ENCODE data around the gene KCNQ1OT1.
A peak's percentile ranks its signal among the peaks of the same experiment; 100 is the strongest.

KCNQ1OT1 gene

GRCh38 chr11:2699531-2700414 lies at the start of gene KCNQ1OT1:
TSS of gene KCNQ1OT1 (minus strand) at chr11:2699994.
- H3K4me3 ChIP-seq (ENCODE audit: control insufficient read depth, low read depth, low read length) = peak within 1 kb of the TSS; percentile 78

DNA sequence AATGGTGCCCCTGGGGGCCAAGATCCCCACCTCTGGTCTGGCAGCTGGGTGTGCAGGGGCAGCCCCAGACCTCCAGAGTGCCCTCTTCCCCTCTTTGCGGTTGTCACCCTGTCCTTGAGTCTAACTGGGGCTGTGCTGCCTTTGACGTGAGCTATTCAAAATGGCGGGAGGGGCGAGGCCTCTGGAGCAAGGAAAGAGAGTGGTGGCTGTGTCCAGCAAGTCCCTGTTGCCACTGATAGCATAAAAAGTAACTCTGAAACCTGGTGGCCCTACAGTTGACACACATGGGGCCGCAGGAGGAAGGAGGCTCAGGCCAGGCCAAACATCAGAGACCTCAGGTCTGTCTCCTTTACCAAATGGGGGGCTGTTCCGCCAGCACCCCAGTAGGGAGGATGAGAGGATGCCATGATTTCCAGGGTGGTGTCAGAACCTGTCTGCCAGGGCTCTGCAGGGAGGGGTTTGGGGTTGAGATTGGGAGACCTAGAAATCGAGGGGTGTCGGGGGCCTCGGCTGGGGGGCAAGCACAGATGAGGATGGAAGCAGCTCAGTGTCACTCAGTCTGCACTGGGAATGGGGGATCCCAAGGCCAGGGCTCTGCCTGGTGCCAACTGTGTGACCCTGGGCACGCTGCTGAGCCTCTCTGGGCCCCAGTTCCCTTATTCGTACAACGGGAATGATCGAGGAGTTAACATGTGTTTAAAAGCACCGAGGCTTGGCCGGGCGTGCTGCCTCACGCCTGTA lies 49.2 kb upstream of the KCNQ1OT1 start:
- DNase-seq (ENCODE audit: low read depth) = no peak
- no peak overlapping the region for H3K4me3 ChIP-seq (ENCODE audit: control insufficient read depth, low read depth, low read length)
- no peak for TF ChIP-seq CTCF (IDR thresholded peaks at IDR 0.05; ENCODE audit: control insufficient read depth, insufficient read depth, low read depth, low read length, missing control alignments)

More at GRCh38 chr11:2699531-2700414, at the start of gene KCNQ1OT1:
- peak; percentile 76 for DNase-seq (ENCODE audit: low read depth)
- no peak for TF ChIP-seq CTCF (IDR thresholded peaks at IDR 0.05; ENCODE audit: control insufficient read depth, insufficient read depth, low read depth, low read length, missing control alignments)

GRCh38 chr11:2748061-2748813 lies 48.4 kb upstream of the KCNQ1OT1 start:
- no peak overlapping the region for H3K4me3 ChIP-seq (ENCODE audit: control insufficient read depth, low read depth, low read length)
- TF ChIP-seq CTCF (IDR thresholded peaks at IDR 0.05; ENCODE audit: control insufficient read depth, insufficient read depth, low read depth, low read length, missing control alignments) = no peak
- no peak for DNase-seq (ENCODE audit: low read depth)

DNA sequence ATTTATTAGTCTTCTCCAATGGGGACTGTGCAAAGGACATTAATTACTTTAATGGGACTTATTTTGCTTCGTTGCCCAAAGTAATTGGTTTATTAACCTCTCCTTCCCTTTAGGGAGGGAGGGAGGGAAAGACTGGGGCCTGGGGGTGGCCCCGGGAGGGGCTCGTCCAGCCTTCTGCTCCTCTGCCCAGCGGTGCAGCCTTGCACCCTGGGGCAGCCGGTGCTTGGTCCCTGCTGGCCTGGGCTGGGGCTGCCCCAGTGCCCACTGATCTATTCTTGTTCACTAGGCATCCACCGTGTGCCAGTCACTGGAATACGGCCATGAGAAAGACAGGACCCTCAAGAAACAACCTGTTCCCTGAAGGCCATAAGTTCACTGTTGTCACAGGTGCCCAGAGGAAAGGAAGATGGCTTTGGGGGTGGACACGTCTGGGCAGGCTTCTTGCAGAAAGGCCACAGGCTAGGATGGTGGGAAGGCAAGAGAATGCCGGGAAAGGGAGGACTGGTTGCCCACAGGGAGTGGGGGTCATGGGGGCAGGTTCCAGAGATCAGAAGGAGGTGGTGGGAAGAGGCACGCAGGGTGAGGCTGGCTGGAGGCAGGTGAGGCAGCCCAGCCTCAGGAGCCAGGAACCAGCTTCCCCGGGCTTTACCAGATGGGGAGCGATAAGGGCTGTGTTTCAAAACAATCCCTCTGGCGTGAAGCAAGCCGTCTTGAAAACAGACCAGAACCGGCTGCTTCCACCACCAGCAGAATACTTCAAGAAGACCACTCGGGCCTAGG lies 47.6 kb upstream of the KCNQ1OT1 start:
- DNase-seq (ENCODE audit: low read depth) = no peak
- no peak overlapping the region for H3K4me3 ChIP-seq (ENCODE audit: control insufficient read depth, low read depth, low read length)
- no peak for TF ChIP-seq CTCF (IDR thresholded peaks at IDR 0.05; ENCODE audit: control insufficient read depth, insufficient read depth, low read depth, low read length, missing control alignments)

GRCh38 chr11:2746401-2747247 lies 46.8 kb upstream of the KCNQ1OT1 start:
- no peak for DNase-seq (ENCODE audit: low read depth)
- H3K4me3 ChIP-seq (ENCODE audit: control insufficient read depth, low read depth, low read length) = no peak overlapping the region
- TF ChIP-seq CTCF (IDR thresholded peaks at IDR 0.05; ENCODE audit: control insufficient read depth, insufficient read depth, low read depth, low read length, missing control alignments) = no peak

All from AG09309 (cell line).